ENCODE data around the gene APCDD1. TPM values are rescaled to one million over a fixed set of nuclear protein-coding genes. Genes with fewer than 3 reads are reported as not detected.
A peak's percentile ranks its signal among the peaks of the same experiment; 100 is the strongest.

APCDD1 gene
- polyA plus RNA-seq (2012; rRNA removed) = 0.02 TPM in 1 of 2 replicates, not detected in the other
- 0.04 and 0.20 TPM in 2 replicates for polyA plus RNA-seq (2012; cell fraction: cytosol; rRNA removed)
- polyA plus RNA-seq (2012; cell fraction: nucleus; rRNA removed) = 0.06 TPM in 1 of 2 replicates, not detected in the other

- H3K4me1 ChIP-seq (ENCODE audit: control insufficient read depth in 1 of 2, insufficient read depth in 2 of 2, low read depth in 1 of 2, low read length in 1 of 2) = peaks cover 0 to 9% of the 10 kb centered on the region in 2 experiments; a peak in 3 of 4 replicates
- ChIA-PET CTCF (interaction anchor here (0.7 kb wide), 1 partner anchor 11 kb away, joined by 3 read pairs; no protein-coding TSS in a partner anchor), POLR2A (no interaction called here)
- peak; percentile 88 for DNase-seq
- H3K27ac ChIP-seq (ENCODE audit: low read depth in 2 of 2, low read length in 1 of 2) = no peak within 1 kb of the TSS
- TF ChIP-seq ZBTB33 (IDR thresholded peaks at IDR 0.05; ENCODE audit: borderline replicate concordance, low read depth) = no peak
- H3F3A ChIP-seq (replicated peaks; ENCODE audit: insufficient read depth) = no peaks in the 10 kb centered on the region
- peaks cover 11% of the 10 kb centered on the region; the same call in 1 of the 2 replicates for H3K27me3 ChIP-seq (ENCODE audit: insufficient read depth)
- H3K9me3 ChIP-seq = no peaks in the 10 kb centered on the region
- peak within 1 kb of the TSS in 1 of 2 experiments; percentile 36; a peak in 2 of 4 replicates for H3K4me3 ChIP-seq (ENCODE audit: low read depth in 2 of 2, low read length in 1 of 2)
- no peak within 1 kb of the TSS for H3K4me2 ChIP-seq
- H3K9ac ChIP-seq = no peak within 1 kb of the TSS
- no peak within 1 kb of the TSS for H2AFZ ChIP-seq (ENCODE audit: low read depth)
- H3K79me2 ChIP-seq (ENCODE audit: insufficient read depth) = no peaks in the 10 kb centered on the region
- no peaks in the 10 kb centered on the region for H3K9me2 ChIP-seq
- H3K36me3 ChIP-seq (replicated peaks in 1 of 2; ENCODE audit: control insufficient read depth in 1 of 2, insufficient read depth in 2 of 2, low read length in 1 of 2) = no peaks in the 10 kb centered on the region
- H4K20me1 ChIP-seq (ENCODE audit: insufficient read depth) = no peaks in the 10 kb centered on the region
- WGBS (ENCODE audit: low lambda C conversion rate) = 70% methylated on average over 32 of the region's 64 CpGs
Observed at GRCh38 chr18:10453806-10454680, at the start of gene APCDD1. Gene APCDD1, plus strand, starts transcription at chr18:10454635. Its CDS starts 347 bp downstream, at chr18:10454982.

GRCh38 chr18:10405014-10405493 is 49.4 kb upstream of the APCDD1 start:
- TF ChIP-seq MAX (IDR thresholded peaks at IDR 0.05; ENCODE audit: low read depth) (no peak), RAD21 (IDR thresholded peaks at IDR 0.05; ENCODE audit: low read length) (no peak), SMC3 (IDR thresholded peaks at IDR 0.05; ENCODE audit: low read depth, low read length) (no peak), RFX5 (IDR thresholded peaks at IDR 0.05; ENCODE audit: low read length) (no peak), TEAD4 (IDR thresholded peaks at IDR 0.05; ENCODE audit: borderline replicate concordance, insufficient read depth) (no peak), NFIC (IDR thresholded peaks at IDR 0.05; ENCODE audit: borderline replicate concordance) (no peak), REST (IDR thresholded peaks at IDR 0.05; ENCODE audit: low read depth, low read length) (no peak)
- CTCF ChIA-PET = no interaction called here
- H3K4me2 ChIP-seq = no peak overlapping the region
- H2AFZ ChIP-seq (ENCODE audit: low read depth) = no peak overlapping the region
- peaks cover 4% of the 10 kb centered on the region; the same call in 1 of the 2 replicates for H3K27me3 ChIP-seq (ENCODE audit: insufficient read depth)
- H3K27ac ChIP-seq (ENCODE audit: low read depth in 2 of 2, low read length in 1 of 2) = no peak overlapping the region
- H3K36me3 ChIP-seq (replicated peaks in 1 of 2; ENCODE audit: control insufficient read depth in 1 of 2, insufficient read depth in 2 of 2, low read length in 1 of 2) = no peaks in the 10 kb centered on the region
- no peaks in the 10 kb centered on the region for H3F3A ChIP-seq (replicated peaks; ENCODE audit: insufficient read depth)
- H3K4me3 ChIP-seq (ENCODE audit: low read depth in 2 of 2, low read length in 1 of 2) = no peak overlapping the region
- DNase-seq = peak; percentile 52
- H3K9ac ChIP-seq = no peak overlapping the region
- H4K20me1 ChIP-seq (ENCODE audit: insufficient read depth) = no peaks in the 10 kb centered on the region
- H3K79me2 ChIP-seq (ENCODE audit: insufficient read depth) = no peaks in the 10 kb centered on the region
- WGBS (ENCODE audit: low lambda C conversion rate) = 30% methylated on average over 10 of the region's 10 CpGs
- H3K9me2 ChIP-seq = no peaks in the 10 kb centered on the region
- H3K4me1 ChIP-seq (ENCODE audit: control insufficient read depth in 1 of 2, insufficient read depth in 2 of 2, low read depth in 1 of 2, low read length in 1 of 2) = peaks cover 5 to 9% of the 10 kb centered on the region in 2 experiments; a peak in 2 of 4 replicates
- H3K9me3 ChIP-seq = no peaks in the 10 kb centered on the region
- POLR2A ChIA-PET = no interaction called here
